Activated CD4-positive, alpha-beta T cell treated with anti-CD3 and anti-CD28 coated beads, Interleukin-2, amount 50 U/mL, for 16 hours (primary cell): ENCODE measurements around the gene PRM1.
"Not testable (repeated sequence)": the region's sequence is repeated elsewhere in the genome, so short reads cannot be mapped to it uniquely, and the experiment has no call there.

ENCODE experiments used
- DNase-seq: peaks from one replicate; pipeline ENCODE4 v3.0.0-alpha.2; 2020

Gene PRM1

GRCh38 chr16:11296706-11297491 is 15.8 kb upstream of the PRM1 start:
- DNase-seq = no peak

- DNase-seq = no peak
Observed at GRCh38 chr16:11296351-11296705, 15.2 kb upstream of the PRM1 start.

GRCh38 chr16:11295672-11296071 is 14.5 kb upstream of the PRM1 start:
- no peak for DNase-seq

GRCh38 chr16:11292076-11292748 is 11.1 kb upstream of the PRM1 start:
- no peak for DNase-seq

GRCh38 chr16:11291091-11291703 is 10.1 kb upstream of the PRM1 start:
- DNase-seq = no peak

GRCh38 chr16:11290102-11290893 is 9.2 kb upstream of the PRM1 start:
- DNase-seq = no peak

- not testable (repeated sequence) for DNase-seq
Observed at GRCh38 chr16:11289696-11290095, 8.6 kb upstream of the PRM1 start.

- DNase-seq = no peak
Observed at GRCh38 chr16:11289202-11289601, 8.1 kb upstream of the PRM1 start.

GRCh38 chr16:11285842-11286241 is 4.7 kb upstream of the PRM1 start:
- DNase-seq = no peak

GRCh38 chr16:11283820-11284248 is 2.7 kb upstream of the PRM1 start:
- DNase-seq = no peak

- no peak for DNase-seq
Observed at GRCh38 chr16:11278681-11279628, 2.2 kb downstream of the PRM1 start.

GRCh38 chr16:11277607-11278337 is 3.4 kb downstream of the PRM1 start:
- DNase-seq = no peak

GRCh38 chr16:11276896-11277593 is 4.1 kb downstream of the PRM1 start:
- no peak for DNase-seq

GRCh38 chr16:11276143-11276895 is 4.8 kb downstream of the PRM1 start, which contains the start of gene PRM2:
TSS of gene PRM2 (minus strand) at chr16:11276480. CDS start at chr16:11276370, 110 bp downstream.
- DNase-seq = no peak

GRCh38 chr16:11274964-11275363 is 6.2 kb downstream of the PRM1 start:
- DNase-seq = no peak

GRCh38 chr16:11273721-11274324 is 7.3 kb downstream of the PRM1 start:
- no peak for DNase-seq

GRCh38 chr16:11272921-11273720 is 8.0 kb downstream of the PRM1 start, which contains the start of gene PRM3:
TSS of gene PRM3 (minus strand) at chr16:11273629. CDS start at chr16:11273595, 34 bp downstream.
- DNase-seq = no peak

GRCh38 chr16:11272484-11272883 is 8.6 kb downstream of the PRM1 start:
- no peak for DNase-seq
